Hematopoietic multipotent progenitor cell treated with erythropoietin and hydrocortisone succinate and interleukin-3 and kit ligand, for 6 days (in vitro differentiated cells): Measurements from ENCODE around the gene MISFA.
A peak's percentile ranks its signal among the peaks of the same experiment; 100 is the strongest.
"Not testable (repeated sequence)": the region's sequence is repeated elsewhere in the genome, so short reads cannot be mapped to it uniquely, and the experiment has no call there.

Experiments used
- DNase-seq: peaks from one replicate; pipeline ENCODE4 v3.0.0-alpha.2; 2015

MISFA gene

GRCh38 chr11:18618342-18619025, 18.9 kb downstream of the MISFA start:
- no peak for DNase-seq

- DNase-seq, result no peak
Observed at GRCh38 chr11:18623707-18624106, 24.1 kb downstream of the MISFA start.

- no peak for DNase-seq
Observed at GRCh38 chr11:18624161-18624560, 24.6 kb downstream of the MISFA start.

DNA sequence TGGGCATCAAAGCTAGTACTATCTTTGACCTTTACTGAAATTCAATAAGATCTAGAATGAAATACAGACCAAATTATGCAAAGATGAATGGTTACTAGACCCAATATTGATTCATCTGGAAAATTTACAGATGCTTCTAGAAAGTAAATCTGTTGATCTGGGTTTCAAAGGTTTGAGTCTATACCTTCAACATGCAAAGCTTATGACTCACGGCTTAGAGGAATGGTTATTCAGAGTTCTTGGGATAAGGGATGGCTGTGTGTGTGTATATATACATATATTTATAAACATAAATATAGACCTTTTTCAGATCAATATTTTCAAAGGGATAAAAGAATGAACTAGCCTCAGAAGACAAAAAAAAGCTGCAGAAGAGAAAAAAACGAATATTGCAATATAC, 33.3 kb downstream of the MISFA start:
- no peak for DNase-seq

DNA sequence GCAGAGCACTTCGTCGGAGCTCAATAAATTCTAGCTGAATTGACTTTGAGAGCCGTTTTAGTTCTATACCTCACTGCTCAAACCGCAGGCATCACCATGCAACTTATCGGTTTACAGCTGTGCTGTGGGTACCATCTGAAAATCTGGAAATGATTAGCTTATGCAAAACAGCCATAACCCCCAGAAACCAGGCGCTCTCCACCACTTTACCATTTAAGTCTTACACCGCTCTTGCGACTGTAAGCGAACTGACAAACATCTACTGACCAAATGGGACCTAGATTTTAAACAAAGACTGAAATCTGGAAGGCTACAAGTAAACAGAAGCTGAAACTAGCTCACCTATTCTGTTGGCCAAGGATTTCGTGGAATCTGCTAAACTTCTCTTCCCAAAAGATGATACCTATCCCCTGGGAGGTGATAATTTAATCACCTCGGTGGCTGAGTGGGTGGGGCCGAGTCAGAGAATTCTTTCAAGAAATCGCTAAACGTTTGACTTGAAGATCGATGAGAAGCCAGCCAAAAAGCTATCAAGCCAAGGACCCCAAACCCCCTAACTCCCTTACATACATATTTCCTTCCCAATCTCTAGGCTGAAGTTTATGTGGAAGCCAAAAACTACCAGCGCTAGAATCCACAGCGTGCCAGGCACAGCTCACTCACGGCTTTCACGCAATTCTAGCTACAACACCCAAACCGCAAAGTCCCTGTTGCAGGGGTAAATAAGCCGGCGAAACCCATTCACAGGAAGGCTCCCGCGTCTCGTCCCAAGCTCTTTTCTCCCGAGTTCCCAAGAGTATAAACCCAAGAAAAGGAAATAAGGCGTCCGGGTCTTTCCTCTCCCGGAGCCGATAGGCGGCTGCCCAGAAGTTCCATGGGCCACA, 33.9 kb downstream of the MISFA start:
- peak; percentile 71 for DNase-seq

DNA sequence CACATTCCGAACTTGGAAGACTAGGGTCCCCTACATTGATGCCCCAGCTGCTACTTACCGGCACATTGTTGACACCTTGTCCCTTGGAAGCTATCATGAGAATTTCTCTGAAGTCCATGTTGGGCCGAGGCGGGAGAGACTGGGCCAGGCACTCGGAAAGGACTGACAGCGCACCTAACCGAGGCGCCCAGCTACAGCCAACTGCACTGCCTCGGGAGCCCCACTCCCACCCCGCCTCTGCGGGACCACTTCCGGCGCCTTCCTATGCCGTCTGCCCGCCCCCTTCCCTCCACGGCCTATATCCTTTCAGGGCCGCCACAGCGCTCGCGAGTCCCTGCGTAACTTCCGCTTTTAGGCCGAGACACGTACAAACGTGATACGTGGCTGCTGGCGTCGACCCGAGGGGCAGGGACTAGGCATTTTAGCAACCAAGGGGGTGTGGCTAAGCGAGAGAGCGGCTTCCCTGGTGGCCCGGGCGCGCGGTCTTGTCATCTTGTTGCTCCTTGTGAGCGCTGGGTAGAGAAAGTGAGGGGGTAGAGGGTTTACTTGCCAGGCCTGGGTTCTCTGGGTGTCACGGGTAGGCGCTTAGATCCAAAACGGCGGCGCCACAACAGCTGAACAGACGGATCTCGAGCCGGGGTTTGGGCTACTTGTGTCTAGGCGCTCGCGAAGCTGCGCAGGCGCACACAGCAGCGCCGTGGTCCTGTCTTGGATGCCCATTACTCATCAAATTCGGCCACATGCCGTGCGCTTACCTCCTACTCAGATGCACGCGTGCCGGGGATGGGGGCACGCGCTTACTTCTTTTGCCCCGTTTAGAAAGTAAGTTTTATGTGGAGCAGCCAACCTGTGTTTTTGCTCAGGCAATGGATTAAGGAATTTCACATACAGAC, 34.8 kb downstream of the MISFA start, which contains the start of gene SPTY2D1:
SPTY2D1 (minus strand) TSS at position 203 of the 893 bp plus-strand sequence; CDS start at position 118, 85 bp downstream.
- peak; percentile 100 for DNase-seq

DNA sequence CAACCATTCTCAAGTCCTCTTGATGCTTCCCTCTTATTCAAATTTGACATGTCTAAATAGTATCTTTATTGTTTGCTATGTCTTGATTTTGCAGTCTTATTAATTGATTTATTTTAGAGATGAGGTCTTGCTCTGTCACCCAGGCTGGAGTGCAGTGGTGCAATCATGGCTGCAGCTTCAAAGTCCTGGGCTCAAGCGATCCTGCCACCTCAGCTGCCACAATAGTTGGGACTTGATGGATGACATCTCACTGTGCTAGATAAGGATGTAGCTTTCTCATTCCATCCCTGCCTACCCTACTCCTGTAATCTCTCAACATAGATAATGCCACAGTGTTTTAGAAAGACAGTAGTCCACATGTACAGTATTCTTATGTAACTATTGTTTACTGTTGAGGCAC, 42.1 kb downstream of the MISFA start:
- DNase-seq, result no peak

DNA sequence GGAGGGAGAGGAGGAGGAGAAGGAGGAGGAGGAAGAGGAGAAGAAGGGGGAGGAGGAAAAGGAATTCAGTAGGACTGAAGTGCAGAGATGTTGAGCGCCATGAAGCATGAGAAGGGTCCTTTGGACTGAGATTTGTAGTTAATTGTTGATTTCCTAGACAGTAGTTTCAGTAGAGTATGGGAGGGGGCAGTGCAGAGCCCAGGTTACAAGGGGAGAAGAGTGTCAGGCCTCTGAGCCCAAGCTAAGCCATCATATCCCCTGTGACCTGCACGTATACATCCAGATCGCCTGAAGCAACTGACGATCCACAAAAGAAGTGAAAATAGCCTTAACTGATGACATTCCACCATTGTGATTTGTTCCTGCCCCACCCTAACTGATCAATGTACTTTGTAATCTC, 43.4 kb downstream of the MISFA start:
- DNase-seq, result not testable (repeated sequence)

DNA sequence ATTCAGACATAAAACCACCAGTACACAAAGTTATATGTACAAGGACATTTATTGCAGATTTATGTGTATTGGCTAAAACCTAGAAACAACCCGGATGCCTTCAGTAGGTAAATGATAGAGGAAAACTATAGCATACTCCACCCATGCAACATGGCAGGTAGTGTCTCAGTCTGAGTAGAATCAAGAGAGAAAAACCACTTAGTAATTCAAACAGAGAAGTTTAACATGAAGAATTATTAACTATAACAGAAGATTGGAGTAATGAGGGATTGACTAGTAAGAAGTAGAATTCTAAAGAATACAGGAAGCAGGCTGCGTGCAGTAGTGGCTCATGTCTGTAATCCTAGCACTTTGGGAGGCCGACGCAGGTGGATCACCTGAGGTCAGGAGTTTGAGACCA, 50.8 kb downstream of the MISFA start:
- no peak for DNase-seq

- peak; percentile 89 for DNase-seq
Observed at GRCh38 chr11:18650859-18651557, 51.4 kb downstream of the MISFA start.
